ENCODE measurements around the gene NSD1. TPM values are rescaled to one million over a fixed set of nuclear protein-coding genes. Genes with fewer than 3 reads are reported as not detected.

Gene NSD1
- total and polyA plus RNA-seq, 2 of the 8 experiments (the other 6 are each of a cell fraction or from before 2014, with no cell fraction given) = 22.8 to 168 TPM

GRCh38 chr5:177128551-177128981 is 5.0 kb upstream of the NSD1 start:
- Histone ChIP-seq H3K4me3 (ENCODE audit: extremely low read depth in 1 of 4, insufficient read depth in 2 of 4, low read depth in 3 of 4, low read length in 4 of 4) (no peak overlapping the region), H2BK5ac (ENCODE audit: low read depth, low read length) (no peak overlapping the region), H4K20me1 (replicated peaks in 1 of 2; ENCODE audit: control insufficient read depth in 1 of 2, insufficient read depth in 2 of 2, low read length in 2 of 2) (no peaks in the 10 kb centered on the region), H3K56ac (replicated peaks; ENCODE audit: insufficient read length, low read depth, low read length) (no peak overlapping the region), H3K4me2 (ENCODE audit: insufficient read depth in 1 of 2, low read depth in 2 of 2, low read length in 2 of 2) (no peak overlapping the region), H3K4me1 (replicated peaks in 1 of 4; ENCODE audit: control insufficient read depth in 3 of 4, insufficient read depth in 4 of 4, low read length in 3 of 4) (peaks cover 10 to 13% (median 12%) of the 10 kb centered on the region in 4 experiments), H2BK120ac (replicated peaks; ENCODE audit: low read depth, low read length) (no peak overlapping the region), H2BK20ac (ENCODE audit: low read length) (no peak overlapping the region), H3K18ac (ENCODE audit: extremely low read depth, low read length) (no peak overlapping the region), H3K4ac (replicated peaks; ENCODE audit: insufficient read length, low read depth, low read length) (no peak overlapping the region), H3K36me3 (ENCODE audit: control insufficient read depth in 2 of 4, insufficient read depth in 4 of 4, low read length in 3 of 4) (no peaks in the 10 kb centered on the region), H3K79me1 (ENCODE audit: low read depth, low read length) (peaks cover 2% of the 10 kb centered on the region; the same call in 1 of the 2 replicates), H4K8ac (ENCODE audit: extremely low read depth, insufficient read depth, low read length) (no peak overlapping the region), H2AK5ac (ENCODE audit: low read depth, low read length) (no peak overlapping the region), H2BK12ac (ENCODE audit: low read depth, low read length) (no peak overlapping the region), H4K5ac (ENCODE audit: insufficient read length, low read depth, low read length) (no peak overlapping the region), H3K23ac (ENCODE audit: insufficient read length) (no peak overlapping the region), H2BK15ac (ENCODE audit: low read length) (no peak overlapping the region), H3K27ac (ENCODE audit: low read depth, low read length) (no peak overlapping the region), H4K91ac (replicated peaks; ENCODE audit: insufficient read length, low read length) (no peak overlapping the region), H2AFZ (ENCODE audit: low read length) (no peak overlapping the region), H3K27me3 (replicated peaks in 1 of 4; ENCODE audit: control insufficient read depth in 3 of 4, extremely low read depth in 1 of 4, insufficient read depth in 3 of 4, low read length in 3 of 4) (no peaks in the 10 kb centered on the region), H3K14ac (ENCODE audit: insufficient read length) (no peak overlapping the region), H3K9me3 (ENCODE audit: insufficient read depth in 2 of 2, low read depth in 1 of 2, low read length in 1 of 2) (no peaks in the 10 kb centered on the region), H3K9ac (replicated peaks in 1 of 4; ENCODE audit: extremely low read depth in 1 of 4, low read depth in 3 of 4, low read length in 3 of 4) (no peak overlapping the region), H3K79me2 (ENCODE audit: control insufficient read depth in 1 of 2, insufficient read depth in 2 of 2, low read length in 2 of 2) (peaks cover 6 to 13% of the 10 kb centered on the region in 2 experiments; a peak in 1 of 4 replicates), H3K23me2 (ENCODE audit: low read depth, low read length) (peaks cover 7% of the 10 kb centered on the region; the same call in 1 of the 2 replicates)
- no peak for TF ChIP-seq CREB1 (IDR thresholded peaks at IDR 0.05)
- TF ChIP-seq YY1 (IDR thresholded peaks at IDR 0.05; ENCODE audit: low read depth, low read length) = peak; percentile 35; the same call in 1 of the 2 replicates
- 86% methylated on average over 4 of the region's 4 CpGs; no CpG with 5 or more reads in 1 of the 2 experiments for WGBS, 2 experiments (ENCODE audit: extremely low coverage in 1 of 2, insufficient coverage in 1 of 2, insufficient read length in 1 of 2, insufficient replicate concordance in 2 of 2, low coverage in 1 of 2, low lambda C conversion rate in 2 of 2, missing lambda C conversion rate in 1 of 2)
- FAIRE-seq (no peak), DNase-seq (ENCODE audit: low read depth in 1 of 2, low spot score in 2 of 2) (no peak)
- POLR2A ChIA-PET (ENCODE audit: partially characterized antibody) = interaction anchor here (0.7 to 9.2 kb wide), 5 partner anchors 9 to 179 kb away, joined by 3 to 101 read pairs (median 3); no protein-coding TSS in a partner anchor
- CTCF ChIA-PET (ENCODE audit: partially characterized antibody) = interaction anchor here (8.1 kb wide), 1 partner anchor 15 kb away, joined by 77 read pairs; no protein-coding TSS in a partner anchor
